ENCODE results near the gene PDZD7. TPM values are rescaled to one million over a fixed set of nuclear protein-coding genes. Genes with fewer than 3 reads are reported as not detected.

PDZD7 gene
- total and polyA plus RNA-seq, 9 donors: 0.07 to 1.2 (median 0.63) TPM

DNA sequence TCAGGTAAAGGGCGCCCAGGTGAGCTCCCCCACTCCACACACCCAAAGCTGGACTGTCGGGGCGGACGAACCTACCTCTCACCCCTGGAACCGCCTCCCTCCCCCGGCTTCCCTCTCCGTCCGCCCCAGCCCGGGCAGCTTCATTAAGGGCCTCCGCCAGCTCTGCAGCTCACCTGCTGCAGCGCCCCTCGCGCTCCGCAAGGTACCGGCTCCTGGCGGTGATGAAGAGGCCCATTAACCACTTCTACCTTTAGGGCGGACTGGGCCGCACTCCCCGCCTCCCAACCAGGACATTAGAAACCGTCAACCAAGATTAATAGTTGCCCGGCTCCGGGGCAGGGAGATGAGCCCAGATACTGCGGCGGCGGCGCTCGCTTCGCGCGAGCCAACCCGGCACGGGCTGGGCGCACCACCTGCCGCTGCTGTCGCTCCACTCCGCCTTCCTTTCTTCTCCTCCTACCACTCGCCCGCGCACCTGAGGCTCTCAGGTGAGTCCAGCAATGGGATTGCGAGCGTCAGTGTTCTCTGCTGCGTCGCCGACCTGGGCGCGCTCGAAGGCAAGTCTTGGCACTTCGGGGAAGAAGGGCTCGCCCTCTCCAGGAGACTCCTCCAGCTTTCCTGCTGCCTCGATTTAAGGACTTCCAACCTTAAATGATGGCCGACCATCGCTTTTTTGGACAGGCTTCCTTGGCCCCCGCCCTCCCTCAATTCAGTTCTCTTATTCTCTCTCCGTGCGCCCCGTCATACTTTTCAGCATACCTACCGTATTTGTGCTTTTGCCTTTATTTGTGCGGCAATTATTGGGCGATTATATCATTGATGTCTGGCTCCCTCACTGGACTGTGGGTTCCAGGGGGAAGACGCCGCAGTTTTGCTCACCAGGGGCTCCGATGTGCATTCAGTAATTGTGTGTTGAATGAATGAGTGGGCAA lies 17.3 kb upstream of the PDZD7 start:
- no peaks in the 10 kb centered on the region for H3K9me3 ChIP-seq
- peaks cover 8% of the 10 kb centered on the region for H3K27me3 ChIP-seq
- intact Hi-C loops (cut with DNase I): no loop called here
- H3K4me3 ChIP-seq: no peak overlapping the region
- 8 to 13% (median 12%) methylated on average over 60 to 62 of the region's 62 CpGs for WGBS, 3 donors
- DNase-seq: no peak
- TF ChIP-seq, protein P1, sequence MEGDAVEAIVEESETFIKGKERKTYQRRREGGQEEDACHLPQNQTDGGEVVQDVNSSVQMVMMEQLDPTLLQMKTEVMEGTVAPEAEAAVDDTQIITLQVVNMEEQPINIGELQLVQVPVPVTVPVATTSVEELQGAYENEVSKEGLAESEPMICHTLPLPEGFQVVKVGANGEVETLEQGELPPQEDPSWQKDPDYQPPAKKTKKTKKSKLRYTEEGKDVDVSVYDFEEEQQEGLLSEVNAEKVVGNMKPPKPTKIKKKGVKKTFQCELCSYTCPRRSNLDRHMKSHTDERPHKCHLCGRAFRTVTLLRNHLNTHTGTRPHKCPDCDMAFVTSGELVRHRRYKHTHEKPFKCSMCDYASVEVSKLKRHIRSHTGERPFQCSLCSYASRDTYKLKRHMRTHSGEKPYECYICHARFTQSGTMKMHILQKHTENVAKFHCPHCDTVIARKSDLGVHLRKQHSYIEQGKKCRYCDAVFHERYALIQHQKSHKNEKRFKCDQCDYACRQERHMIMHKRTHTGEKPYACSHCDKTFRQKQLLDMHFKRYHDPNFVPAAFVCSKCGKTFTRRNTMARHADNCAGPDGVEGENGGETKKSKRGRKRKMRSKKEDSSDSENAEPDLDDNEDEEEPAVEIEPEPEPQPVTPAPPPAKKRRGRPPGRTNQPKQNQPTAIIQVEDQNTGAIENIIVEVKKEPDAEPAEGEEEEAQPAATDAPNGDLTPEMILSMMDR (IDR thresholded peaks at IDR 0.05): no peak
- no peak for TF ChIP-seq EP300 (IDR thresholded peaks at IDR 0.05)
- no peak for TF ChIP-seq POLR2A (IDR thresholded peaks at IDR 0.05)
- H3K4me1 ChIP-seq (ENCODE audit: insufficient read depth): no peaks in the 10 kb centered on the region
- no peaks in the 10 kb centered on the region for H3K36me3 ChIP-seq
- no peak overlapping the region for H3K27ac ChIP-seq

DNA sequence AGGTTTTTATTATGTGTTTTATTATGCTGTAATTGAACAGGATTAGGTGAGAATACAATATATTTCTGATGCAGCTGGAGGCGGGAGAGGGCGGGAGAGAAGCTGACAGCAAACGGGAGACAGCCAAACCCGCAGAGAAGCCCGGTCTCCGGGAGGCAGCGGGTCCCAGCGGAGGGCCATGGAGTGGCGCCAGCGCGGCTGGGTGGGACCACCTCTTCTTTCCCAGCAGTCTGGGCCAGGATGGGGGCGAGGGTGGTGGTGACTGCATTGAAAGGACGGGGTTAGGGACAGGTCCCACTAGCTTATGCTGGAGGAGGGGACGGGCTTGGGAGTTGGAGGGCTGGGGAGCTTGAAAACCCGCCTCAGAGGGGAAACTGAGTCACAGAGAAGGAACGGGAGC lies 16.3 kb upstream of the PDZD7 start:
- intact Hi-C loops (cut with DNase I): no loop called here
- H3K4me3 ChIP-seq: no peak overlapping the region
- WGBS, 3 donors: 11 to 14% (median 13%) methylated on average over 16 of the region's 16 CpGs
- H3K27ac ChIP-seq: no peak overlapping the region
- peaks cover 3% of the 10 kb centered on the region for H3K4me1 ChIP-seq (ENCODE audit: insufficient read depth)
- H3K9me3 ChIP-seq: no peaks in the 10 kb centered on the region
- H3K36me3 ChIP-seq: no peaks in the 10 kb centered on the region
- peaks cover 8% of the 10 kb centered on the region for H3K27me3 ChIP-seq
- TF ChIP-seq, protein P1 (IDR thresholded peaks at IDR 0.05): no peak
- TF ChIP-seq POLR2A (IDR thresholded peaks at IDR 0.05) (no peak), EP300 (IDR thresholded peaks at IDR 0.05) (no peak)
- DNase-seq: no peak

- peaks cover 3% of the 10 kb centered on the region for H3K4me1 ChIP-seq (ENCODE audit: insufficient read depth)
- intact Hi-C loops (cut with DNase I): no loop called here
- H3K9me3 ChIP-seq: no peaks in the 10 kb centered on the region
- H3K27me3 ChIP-seq: peaks cover 8% of the 10 kb centered on the region
- TF ChIP-seq POLR2A (IDR thresholded peaks at IDR 0.05): no peak
- TF ChIP-seq EP300 (IDR thresholded peaks at IDR 0.05): no peak
- TF ChIP-seq, protein P1 (IDR thresholded peaks at IDR 0.05): no peak
- DNase-seq: no peak
- no peak overlapping the region for H3K4me3 ChIP-seq
- H3K36me3 ChIP-seq: no peaks in the 10 kb centered on the region
- 21 to 22% (median 22%) methylated on average over 25 of the region's 25 CpGs for WGBS, 3 donors
- no peak overlapping the region for H3K27ac ChIP-seq
Measured at GRCh38 chr10:101046332-101047238, 15.7 kb upstream of the PDZD7 start.

GRCh38 chr10:101044117-101044516 lies 13.2 kb upstream of the PDZD7 start:
- no peaks in the 10 kb centered on the region for H3K36me3 ChIP-seq
- no peak overlapping the region for H3K27ac ChIP-seq
- no peak for TF ChIP-seq EP300 (IDR thresholded peaks at IDR 0.05)
- TF ChIP-seq, protein P1 (IDR thresholded peaks at IDR 0.05): no peak
- TF ChIP-seq POLR2A (IDR thresholded peaks at IDR 0.05): no peak
- intact Hi-C loops (cut with DNase I): no loop called here
- no peak overlapping the region for H3K4me3 ChIP-seq
- 70 to 84% (median 74%) methylated on average over 2 of the region's 2 CpGs for WGBS, 3 donors
- no peak for DNase-seq
- peaks cover 3% of the 10 kb centered on the region for H3K4me1 ChIP-seq (ENCODE audit: insufficient read depth)
- no peaks in the 10 kb centered on the region for H3K9me3 ChIP-seq
- H3K27me3 ChIP-seq: peaks cover 8% of the 10 kb centered on the region

All from ovary (tissue), 9 donors.